ENCODE data around the gene PDIA5.

The PDIA5 gene

DNA sequence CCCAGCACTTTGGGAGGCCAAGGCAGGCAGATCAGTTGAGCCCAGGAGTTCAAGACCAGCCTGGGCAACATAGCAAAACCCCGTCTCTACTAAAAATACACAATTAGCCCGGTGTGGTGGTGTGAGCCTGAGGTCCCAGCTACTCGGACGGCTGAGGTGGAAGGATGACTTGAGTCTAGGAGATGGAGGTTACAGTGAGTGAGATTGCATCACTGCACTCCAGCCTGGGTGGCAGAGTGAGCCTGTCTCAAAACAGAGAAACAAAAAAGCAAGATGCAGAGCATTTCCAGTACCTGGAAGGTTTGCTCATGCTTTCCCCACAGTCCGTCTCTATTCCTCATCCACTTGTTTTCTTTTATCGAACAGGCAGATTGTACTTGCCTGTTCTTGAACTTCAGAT is 3.8 kb upstream of the PDIA5 start:
- no peak for TF ChIP-seq CTCF (IDR thresholded peaks at IDR 0.05; ENCODE audit: low read depth, low read length)
- H3K4me3 ChIP-seq (ENCODE audit: low read depth, low read length), result no peak overlapping the region

DNA sequence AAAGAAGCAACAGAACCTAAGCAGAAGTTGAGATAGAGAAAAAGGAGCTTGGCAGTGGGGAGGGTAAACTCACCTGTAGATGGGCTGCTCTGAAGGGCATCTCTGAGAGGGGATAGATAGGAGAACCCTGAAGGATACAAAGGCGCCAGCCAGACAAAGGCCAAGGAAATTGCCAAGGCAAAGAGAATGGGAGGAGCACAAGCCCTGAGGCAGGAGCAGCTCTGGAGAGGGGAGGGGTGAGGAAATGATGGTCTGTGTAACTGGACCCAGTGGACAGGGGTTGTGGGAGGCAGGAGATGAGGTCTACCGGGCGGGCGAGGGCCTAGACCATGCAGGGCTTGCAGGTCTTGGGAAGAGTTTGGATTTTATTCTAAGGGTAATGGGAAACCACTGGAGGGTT is 2.3 kb upstream of the PDIA5 start:
- no peak for TF ChIP-seq CTCF (IDR thresholded peaks at IDR 0.05; ENCODE audit: low read depth, low read length)
- H3K4me3 ChIP-seq (ENCODE audit: low read depth, low read length), result no peak overlapping the region

GRCh38 chr3:123064914-123065313 is 1.9 kb upstream of the PDIA5 start:
- no peak overlapping the region for H3K4me3 ChIP-seq (ENCODE audit: low read depth, low read length)
- no peak for TF ChIP-seq CTCF (IDR thresholded peaks at IDR 0.05; ENCODE audit: low read depth, low read length)

DNA sequence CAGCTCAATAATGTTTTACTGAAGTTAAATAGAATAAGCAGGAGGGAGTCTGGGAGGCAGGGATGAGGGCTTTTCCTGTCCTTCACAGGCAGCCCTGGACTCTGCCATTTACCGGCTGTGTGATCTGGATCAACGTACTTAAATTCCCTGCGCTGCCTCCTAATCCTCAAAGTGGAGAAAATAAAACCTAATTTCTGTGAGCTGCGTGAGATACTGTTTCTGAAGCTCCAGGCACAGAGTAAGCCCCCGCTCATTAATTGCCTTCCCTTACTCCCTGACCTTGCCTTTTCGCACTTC is 278 bp upstream of the PDIA5 start:
- H3K4me3 ChIP-seq (ENCODE audit: low read depth, low read length), result peak overlapping the region; percentile 84

DNA sequence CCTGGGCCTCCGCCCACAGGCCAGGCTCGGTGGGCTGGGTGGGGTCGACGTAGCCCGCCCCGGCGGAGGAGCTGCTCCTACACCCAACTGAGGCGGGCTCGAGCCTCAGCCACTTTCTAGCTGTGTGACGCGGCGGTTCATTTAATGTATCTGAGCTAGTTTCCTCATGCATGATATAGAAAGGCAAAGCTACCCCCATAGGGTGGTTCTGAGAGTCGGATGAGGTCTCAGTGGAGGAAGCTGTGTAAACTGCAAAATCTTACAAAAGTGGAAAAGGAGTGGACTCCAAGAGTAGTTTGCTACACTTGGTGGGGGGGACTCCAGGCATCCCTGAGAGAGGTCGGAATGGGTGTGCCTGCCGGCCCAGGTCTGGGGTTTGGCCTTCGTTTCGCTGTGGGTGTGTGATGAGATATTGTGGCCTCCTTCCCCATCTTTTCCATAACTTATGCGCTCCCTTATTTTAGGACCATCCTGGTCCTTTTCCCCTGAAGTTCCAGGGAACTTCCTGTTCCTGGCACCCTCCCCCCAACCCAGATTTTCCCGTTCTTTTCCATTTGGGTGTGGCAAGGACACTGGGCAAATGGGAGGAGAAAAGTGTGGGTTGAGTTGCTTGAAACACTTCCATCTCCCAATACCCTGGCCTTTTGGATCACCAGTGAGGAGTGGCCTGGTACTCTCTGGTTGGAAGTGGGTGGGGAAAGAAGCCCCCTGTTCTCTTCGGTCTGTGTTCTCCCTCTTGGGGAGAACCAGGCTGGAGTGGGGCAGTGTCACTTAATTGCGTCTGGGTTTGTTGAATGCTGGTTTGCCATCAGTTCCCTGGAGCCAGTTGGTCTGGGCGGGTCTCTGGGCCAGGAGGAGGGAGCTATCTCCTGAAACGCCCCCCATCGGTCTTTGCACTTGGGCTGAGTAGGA is 1.1 kb downstream of the PDIA5 start:
- H3K4me3 ChIP-seq (ENCODE audit: low read depth, low read length), result peak overlapping the region; percentile 84

More for the DNA sequence above, 278 bp upstream of the PDIA5 start:
- TF ChIP-seq CTCF (IDR thresholded peaks at IDR 0.05; ENCODE audit: low read depth, low read length), result no peak

DNA sequence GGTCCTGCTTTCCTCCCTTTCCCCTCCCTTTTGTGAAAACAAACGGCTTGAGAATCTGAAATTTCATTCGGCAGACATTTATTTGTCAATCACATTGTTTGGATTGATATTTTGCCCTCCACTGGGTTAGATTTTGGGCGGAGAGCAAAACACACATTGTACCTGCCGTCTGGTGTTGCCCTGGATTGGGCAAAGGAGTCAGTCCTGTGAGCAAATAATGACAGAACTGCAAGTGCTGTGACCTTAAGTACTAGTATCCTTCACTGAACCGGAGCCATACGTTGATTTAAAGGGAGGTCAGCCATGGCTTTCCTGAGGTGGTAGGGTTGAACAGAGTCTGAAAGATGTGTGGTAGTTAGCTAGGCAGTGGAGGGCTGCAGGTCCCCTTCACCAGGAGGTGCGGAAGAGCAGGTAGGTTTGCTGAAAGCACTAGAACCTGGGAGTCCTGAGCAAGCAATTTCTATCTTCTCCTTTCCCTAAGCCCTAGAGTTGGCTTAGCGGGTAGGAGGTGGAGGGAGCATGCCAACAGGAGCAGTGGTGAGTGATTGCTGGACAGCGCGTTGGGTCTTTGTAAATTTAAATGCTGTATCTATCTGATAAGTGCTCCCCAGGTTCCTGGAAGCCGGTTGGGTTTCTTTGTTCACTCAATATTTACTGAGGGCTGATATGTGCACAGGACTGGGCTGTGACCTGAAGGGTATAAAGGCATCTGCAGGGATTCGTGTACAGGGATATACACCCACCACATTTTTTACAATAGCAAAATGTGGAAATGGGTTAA is 2.0 kb downstream of the PDIA5 start:
- TF ChIP-seq CTCF (IDR thresholded peaks at IDR 0.05; ENCODE audit: low read depth, low read length), result no peak
- no peak overlapping the region for H3K4me3 ChIP-seq (ENCODE audit: low read depth, low read length)

More for the DNA sequence above, 1.1 kb downstream of the PDIA5 start:
- no peak for TF ChIP-seq CTCF (IDR thresholded peaks at IDR 0.05; ENCODE audit: low read depth, low read length)

GRCh38 chr3:123070510-123070909 is 3.7 kb downstream of the PDIA5 start:
- no peak overlapping the region for H3K4me3 ChIP-seq (ENCODE audit: low read depth, low read length)
- no peak for TF ChIP-seq CTCF (IDR thresholded peaks at IDR 0.05; ENCODE audit: low read depth, low read length)
